GM23248 (cell line): ENCODE data around the gene LAMA4.

Experiments
- EZH2 ChIP-seq: fragments of 200-600 bp; sonication (generic); IDR thresholded peaks from 2 replicates; pipeline ENCODE4 v1.6.1; 2018; ENCODE audit warnings: antibody characterized with exemption, mild to moderate bottlenecking; ENCODE audit not compliant: insufficient read depth, poor library complexity, severe bottlenecking
- EZH2phosphoT487 ChIP-seq: fragments of 200-600 bp; sonication (generic); IDR thresholded peaks from 2 replicates; pipeline ENCODE4 v1.6.1; 2018; ENCODE audit warnings: antibody characterized with exemption, moderate library complexity, mild to moderate bottlenecking, low read depth; ENCODE audit not compliant: insufficient read depth

DNA sequence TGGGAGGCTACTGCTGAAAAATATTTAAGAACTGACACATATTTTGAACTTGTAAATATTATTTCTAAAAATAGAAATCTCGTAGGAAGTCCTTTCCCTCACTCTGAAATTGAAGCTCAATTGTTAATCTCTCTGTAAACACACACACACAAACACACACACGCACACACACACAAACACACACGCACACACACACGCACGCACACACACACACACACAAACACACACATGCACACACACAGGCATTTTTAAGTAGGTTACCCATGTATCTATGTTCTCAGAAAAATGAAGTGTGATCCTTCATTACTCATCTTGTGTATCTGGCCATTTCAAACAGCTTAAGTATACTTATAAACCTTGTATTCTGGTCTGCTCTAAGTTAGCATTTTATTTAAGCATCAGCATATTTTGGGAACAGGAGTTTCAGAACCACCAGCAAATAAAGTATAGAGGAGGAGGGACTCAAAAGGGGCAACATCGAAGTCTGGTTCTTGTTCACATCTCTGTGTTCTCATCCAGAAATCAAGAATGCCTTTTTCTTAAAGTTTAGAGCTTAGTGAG, 188.9 kb downstream of the LAMA4 start:
- TF ChIP-seq EZH2phosphoT487 (no peak), EZH2 (no peak)
